ENCODE data around the gene MICAL3.

- TF ChIP-seq POLR2A (IDR thresholded peaks at IDR 0.05; ENCODE audit: low read length), result no peak
- no peak for TF ChIP-seq CTCF (IDR thresholded peaks at IDR 0.05)
- TF ChIP-seq ESRRA (IDR thresholded peaks at IDR 0.05; ENCODE audit: borderline replicate concordance, low read length), result no peak
- no peak for TF ChIP-seq JUN (IDR thresholded peaks at IDR 0.05)
- no peak for TF ChIP-seq CEBPB (IDR thresholded peaks at IDR 0.05)
- no peak for TF ChIP-seq NFE2L2 (conservative IDR thresholded peaks at IDR 0.05; ENCODE audit: low read length)
- TF ChIP-seq EP300 (IDR thresholded peaks at IDR 0.05), result no peak
- TF ChIP-seq SMC3 (IDR thresholded peaks at IDR 0.05), result no peak
These were observed 205.7 kb downstream of the MICAL3 start for GRCh38 chr22:17818649-17819048.
